ENCODE results near the gene PIEZO2.

PIEZO2 gene

DNA sequence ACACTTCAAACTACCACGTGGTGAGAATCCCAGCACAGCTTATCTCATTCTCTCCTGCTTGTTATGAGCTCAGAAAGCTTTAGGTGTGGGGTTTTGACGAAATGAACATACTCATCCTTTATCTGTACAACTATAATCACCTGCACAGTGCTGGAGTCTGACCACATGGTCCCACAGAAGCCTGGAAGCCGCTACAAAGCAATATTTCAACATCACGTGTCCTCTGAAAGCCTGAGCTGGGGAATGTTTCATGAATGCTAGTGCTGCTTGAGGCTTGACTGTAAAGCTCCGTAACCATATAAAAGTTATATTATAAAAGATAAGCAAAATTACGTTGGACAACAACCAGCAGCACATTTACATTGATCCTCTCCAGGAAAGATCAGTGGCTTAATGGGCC is 43.9 kb downstream of the PIEZO2 start:
- no peaks in the 10 kb centered on the region for H3K9me2 ChIP-seq (replicated peaks; ENCODE audit: insufficient read depth, low read length)
- TF ChIP-seq CTCF (IDR thresholded peaks at IDR 0.05; ENCODE audit: insufficient read depth, low read length, poor library complexity, severe bottlenecking) (no peak), EZH2phosphoT487 (conservative IDR thresholded peaks at IDR 0.05; ENCODE audit: low read length) (no peak)
- no peaks in the 10 kb centered on the region for H3K79me2 ChIP-seq (ENCODE audit: insufficient read depth, low read length)
- H4K20me1 ChIP-seq (ENCODE audit: low read depth, low read length) = no peaks in the 10 kb centered on the region
- no peaks in the 10 kb centered on the region for H3K9me3 ChIP-seq (ENCODE audit: insufficient read depth, low read length)
- H3F3A ChIP-seq (ENCODE audit: insufficient read depth) = no peaks in the 10 kb centered on the region
- no peak overlapping the region for H3K9ac ChIP-seq (ENCODE audit: low read length)
- no peak overlapping the region for H3K27ac ChIP-seq (ENCODE audit: low read depth, low read length)
- H3K27me3 ChIP-seq (ENCODE audit: low read length) = no peaks in the 10 kb centered on the region
- no peak overlapping the region for H3K4me3 ChIP-seq (ENCODE audit: insufficient read depth, low read length, poor library complexity, severe bottlenecking)
- H3K36me3 ChIP-seq (ENCODE audit: low read length) = no peaks in the 10 kb centered on the region
- no peak overlapping the region for H2AFZ ChIP-seq (ENCODE audit: low read depth, low read length, severe bottlenecking)
- no peak overlapping the region for H3K4me2 ChIP-seq (ENCODE audit: low read depth, low read length, poor library complexity, severe bottlenecking)

- Histone ChIP-seq H3K9me3 (ENCODE audit: insufficient read depth, low read length) (no peaks in the 10 kb centered on the region), H2AFZ (ENCODE audit: low read depth, low read length, severe bottlenecking) (no peak overlapping the region), H3K27me3 (ENCODE audit: low read length) (no peaks in the 10 kb centered on the region), H3K4me2 (ENCODE audit: low read depth, low read length, poor library complexity, severe bottlenecking) (no peak overlapping the region), H3K4me3 (ENCODE audit: insufficient read depth, low read length, poor library complexity, severe bottlenecking) (no peak overlapping the region), H3K9ac (ENCODE audit: low read length) (no peak overlapping the region), H3K27ac (ENCODE audit: low read depth, low read length) (no peak overlapping the region), H4K20me1 (ENCODE audit: low read depth, low read length) (no peaks in the 10 kb centered on the region), H3K79me2 (ENCODE audit: insufficient read depth, low read length) (no peaks in the 10 kb centered on the region), H3F3A (ENCODE audit: insufficient read depth) (no peaks in the 10 kb centered on the region), H3K9me2 (replicated peaks; ENCODE audit: insufficient read depth, low read length) (no peaks in the 10 kb centered on the region), H3K36me3 (ENCODE audit: low read length) (no peaks in the 10 kb centered on the region)
- TF ChIP-seq CTCF (IDR thresholded peaks at IDR 0.05; ENCODE audit: insufficient read depth, low read length, poor library complexity, severe bottlenecking) (no peak), EZH2phosphoT487 (conservative IDR thresholded peaks at IDR 0.05; ENCODE audit: low read length) (no peak)
Observed at GRCh38 chr18:11104307-11104706, 45.1 kb downstream of the PIEZO2 start.

DNA sequence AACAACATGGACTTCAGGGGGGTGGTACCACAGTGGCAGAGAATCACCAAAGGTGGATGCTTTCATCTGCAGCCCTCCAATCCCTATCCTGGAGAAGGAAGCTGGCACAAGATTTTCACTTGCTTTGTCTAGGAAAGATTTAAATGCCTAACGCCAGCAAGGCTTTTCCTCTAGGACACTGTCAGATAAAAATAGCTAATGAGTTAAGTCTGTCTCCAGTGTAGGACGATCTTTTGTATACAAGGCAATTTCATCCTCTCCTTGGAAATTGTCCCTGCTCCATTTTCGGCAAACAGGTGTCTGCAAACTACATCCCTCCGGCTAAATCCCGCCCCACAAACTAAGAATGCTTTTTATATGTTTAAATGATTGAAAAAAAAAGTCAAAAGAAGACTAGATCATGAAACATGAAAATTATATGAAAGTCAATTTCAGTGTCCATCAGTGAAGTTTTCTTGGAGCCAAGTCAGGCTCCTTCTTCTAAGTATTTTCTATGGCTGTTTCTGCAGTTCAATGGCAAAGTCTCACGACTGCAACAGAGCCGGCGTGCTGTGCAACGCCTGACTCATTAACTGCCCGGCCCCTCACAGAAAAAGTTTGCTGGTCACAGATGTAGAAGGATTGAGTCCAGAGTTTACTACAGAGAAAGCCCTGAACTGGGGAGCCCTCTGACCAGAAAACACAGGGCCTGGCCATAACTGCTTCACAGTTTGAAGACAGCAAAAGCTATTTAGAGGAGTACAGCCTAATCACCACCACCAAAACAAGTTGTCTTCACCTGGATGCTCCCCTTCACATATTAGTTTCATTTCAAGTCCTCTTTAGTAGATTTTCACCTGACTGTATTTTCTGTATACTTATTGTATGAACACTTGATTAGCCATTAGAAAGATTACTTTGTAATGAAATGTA is 52.3 kb downstream of the PIEZO2 start:
- H3F3A ChIP-seq (ENCODE audit: insufficient read depth) = no peaks in the 10 kb centered on the region
- no peaks in the 10 kb centered on the region for H3K27me3 ChIP-seq (ENCODE audit: low read length)
- no peak overlapping the region for H3K27ac ChIP-seq (ENCODE audit: low read depth, low read length)
- TF ChIP-seq EZH2phosphoT487 (conservative IDR thresholded peaks at IDR 0.05; ENCODE audit: low read length) (no peak), CTCF (IDR thresholded peaks at IDR 0.05; ENCODE audit: insufficient read depth, low read length, poor library complexity, severe bottlenecking) (no peak)
- H4K20me1 ChIP-seq (ENCODE audit: low read depth, low read length) = no peaks in the 10 kb centered on the region
- H3K9me3 ChIP-seq (ENCODE audit: insufficient read depth, low read length) = no peaks in the 10 kb centered on the region
- no peaks in the 10 kb centered on the region for H3K9me2 ChIP-seq (replicated peaks; ENCODE audit: insufficient read depth, low read length)
- H2AFZ ChIP-seq (ENCODE audit: low read depth, low read length, severe bottlenecking) = no peak overlapping the region
- H3K36me3 ChIP-seq (ENCODE audit: low read length) = no peaks in the 10 kb centered on the region
- H3K4me3 ChIP-seq (ENCODE audit: insufficient read depth, low read length, poor library complexity, severe bottlenecking) = no peak overlapping the region
- H3K9ac ChIP-seq (ENCODE audit: low read length) = no peak overlapping the region
- H3K79me2 ChIP-seq (ENCODE audit: insufficient read depth, low read length) = no peaks in the 10 kb centered on the region
- no peak overlapping the region for H3K4me2 ChIP-seq (ENCODE audit: low read depth, low read length, poor library complexity, severe bottlenecking)

Measured in SU-DHL-6 (cell line).